ENCODE measurements around the gene PIPOX. TPM values are rescaled to one million over a fixed set of nuclear protein-coding genes. Genes with fewer than 3 reads are reported as not detected.

Gene PIPOX
- total and polyA plus RNA-seq, 3 donors from 2014 or later, result 3.9 to 6.8 (median 5.9) TPM

GRCh38 chr17:29019475-29020181 lies 23.3 kb upstream of the PIPOX start:
- DNase-seq, result no peak
- WGBS, 2 donors, result 3% methylated on average over 29 to 39 of the region's 39 CpGs
- intact Hi-C loops (cut with DNase I; ENCODE audit: low total_unique reads), result no loop called here
- Histone ChIP-seq H3K36me3 (ENCODE audit: low read depth, missing control alignments) (no peaks in the 10 kb centered on the region), H3K27me3 (no peaks in the 10 kb centered on the region), H3K27ac (no peak overlapping the region), H3K4me3 (peak overlapping the region in 1 of 2 donors; percentile 4), H3K4me1 (peaks cover 4% of the 10 kb centered on the region), H3K9me3 (no peaks in the 10 kb centered on the region)
- TF ChIP-seq POLR2A (IDR thresholded peaks at IDR 0.05) (no peak), CTCF (IDR thresholded peaks at IDR 0.05) (no peak)

- intact Hi-C loops (cut with DNase I; ENCODE audit: low total_unique reads), result no loop called here
- Histone ChIP-seq H3K4me1 (peaks cover 4% of the 10 kb centered on the region), H3K4me3 (no peak overlapping the region), H3K27ac (no peak overlapping the region), H3K36me3 (ENCODE audit: low read depth, missing control alignments) (no peaks in the 10 kb centered on the region), H3K27me3 (no peaks in the 10 kb centered on the region), H3K9me3 (no peaks in the 10 kb centered on the region)
- no peak for DNase-seq
- TF ChIP-seq POLR2A (IDR thresholded peaks at IDR 0.05) (no peak), CTCF (IDR thresholded peaks at IDR 0.05) (no peak)
- WGBS, 2 donors, result 74 to 76% methylated on average over 8 of the region's 8 CpGs
These were observed 22.4 kb upstream of the PIPOX start for GRCh38 chr17:29020576-29020975.

GRCh38 chr17:29021226-29021625 lies 21.7 kb upstream of the PIPOX start:
- WGBS, 2 donors, result 82 to 86% methylated on average over 7 of the region's 7 CpGs
- H3K4me1 ChIP-seq, result peaks cover 4% of the 10 kb centered on the region
- TF ChIP-seq CTCF (IDR thresholded peaks at IDR 0.05) (no peak), POLR2A (IDR thresholded peaks at IDR 0.05) (no peak)
- no peaks in the 10 kb centered on the region for H3K36me3 ChIP-seq (ENCODE audit: low read depth, missing control alignments)
- no peak for DNase-seq
- H3K27me3 ChIP-seq, result no peaks in the 10 kb centered on the region
- H3K27ac ChIP-seq, result no peak overlapping the region
- intact Hi-C loops (cut with DNase I; ENCODE audit: low total_unique reads), result no loop called here
- H3K9me3 ChIP-seq, result no peaks in the 10 kb centered on the region
- H3K4me3 ChIP-seq, result no peak overlapping the region

GRCh38 chr17:29022074-29022473 lies 20.9 kb upstream of the PIPOX start:
- Histone ChIP-seq H3K9me3 (no peaks in the 10 kb centered on the region), H3K27me3 (no peaks in the 10 kb centered on the region), H3K4me3 (no peak overlapping the region), H3K27ac (no peak overlapping the region), H3K4me1 (peaks cover 4% of the 10 kb centered on the region), H3K36me3 (ENCODE audit: low read depth, missing control alignments) (no peaks in the 10 kb centered on the region)
- intact Hi-C loops (cut with DNase I; ENCODE audit: low total_unique reads), result no loop called here
- WGBS, 2 donors, result 92 to 94% methylated on average over 7 of the region's 7 CpGs
- TF ChIP-seq CTCF (IDR thresholded peaks at IDR 0.05) (no peak), POLR2A (IDR thresholded peaks at IDR 0.05) (no peak)
- no peak for DNase-seq
